NCI-H446 (cell line): ENCODE data around the gene NFASC.

Experiments used
- DNase-seq, 2 experiments: peaks; one replicate each; lab custom pipeline; 2025; lab: John Stamatoyannopoulos, UW

Gene NFASC

DNA sequence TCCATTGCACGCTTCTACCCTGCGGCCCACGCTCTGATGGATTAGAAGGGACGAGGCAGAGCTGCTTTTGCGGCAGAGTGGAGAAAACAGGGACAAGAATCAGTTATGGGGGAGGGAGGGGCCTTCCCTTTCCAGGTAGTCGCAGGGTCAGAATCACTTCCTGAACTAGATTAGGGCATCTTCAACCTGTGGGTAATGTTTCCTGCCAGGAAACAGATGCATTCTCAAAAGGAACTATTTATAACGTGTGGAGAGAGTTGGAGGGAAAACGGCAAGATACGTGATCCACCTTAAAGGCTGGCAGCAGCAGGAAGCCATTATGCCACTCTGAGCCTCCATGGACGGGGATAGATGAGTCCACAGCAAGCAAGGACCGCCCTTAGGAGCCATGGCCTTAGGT is 112.5 kb downstream of the NFASC start:
- DNase-seq, result no peak

DNA sequence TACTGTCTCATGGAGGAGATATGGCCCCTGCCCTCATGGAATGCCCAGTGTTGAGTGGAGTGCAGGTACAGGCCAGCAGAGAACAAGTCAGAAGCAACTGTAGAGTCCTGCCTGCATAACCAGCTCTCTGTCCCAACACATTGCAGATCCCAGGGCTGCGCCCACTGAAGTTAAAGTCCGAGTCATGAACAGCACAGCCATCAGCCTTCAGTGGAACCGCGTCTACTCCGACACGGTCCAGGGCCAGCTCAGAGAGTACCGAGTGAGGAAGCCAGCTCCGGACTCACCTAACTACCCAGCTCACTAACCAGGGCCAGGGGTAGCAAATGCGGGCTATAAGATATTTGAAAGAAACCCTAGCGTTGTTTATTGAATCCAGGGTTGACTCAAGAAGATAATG is 113.2 kb downstream of the NFASC start:
- DNase-seq, result no peak

DNA sequence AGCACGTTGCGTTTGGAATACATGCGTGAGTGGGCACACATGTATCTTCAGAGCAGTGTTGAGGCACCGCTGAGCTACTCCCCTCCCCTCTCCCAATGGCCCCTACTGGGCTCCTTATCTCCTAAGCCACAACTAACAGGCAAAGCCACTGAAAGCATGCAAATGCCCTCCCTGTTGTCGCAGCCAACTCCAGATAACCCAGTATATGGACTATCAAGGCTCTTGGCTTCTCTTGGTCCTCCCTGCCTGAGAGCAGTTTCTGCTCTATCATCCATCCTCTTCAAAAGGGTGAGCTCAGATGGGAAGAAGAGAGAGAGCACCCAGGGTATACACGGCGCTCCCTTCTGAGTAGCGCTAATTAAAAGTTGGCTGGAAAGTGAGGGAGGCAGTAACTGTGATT is 113.8 kb downstream of the NFASC start:
- no peak for DNase-seq

DNA sequence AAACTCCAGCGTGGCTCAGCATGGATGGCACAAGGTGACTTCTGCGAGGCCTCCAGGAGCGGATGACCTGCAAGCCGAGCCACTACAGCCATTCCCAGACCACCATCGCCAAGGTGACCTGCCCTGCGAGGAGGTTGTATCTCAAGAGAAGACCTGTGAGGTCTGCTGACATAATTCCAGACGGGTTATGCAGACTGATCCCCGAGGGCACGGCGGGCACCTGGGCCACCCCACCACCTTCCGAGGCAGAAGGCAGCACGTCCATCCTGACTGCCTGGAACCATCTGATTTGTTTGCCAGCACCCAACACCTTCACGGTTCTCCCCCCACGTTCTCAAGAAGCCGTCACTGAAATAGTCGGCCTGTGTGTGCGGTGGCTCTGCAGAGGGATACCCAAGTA is 115.5 kb downstream of the NFASC start:
- no peak for DNase-seq

DNA sequence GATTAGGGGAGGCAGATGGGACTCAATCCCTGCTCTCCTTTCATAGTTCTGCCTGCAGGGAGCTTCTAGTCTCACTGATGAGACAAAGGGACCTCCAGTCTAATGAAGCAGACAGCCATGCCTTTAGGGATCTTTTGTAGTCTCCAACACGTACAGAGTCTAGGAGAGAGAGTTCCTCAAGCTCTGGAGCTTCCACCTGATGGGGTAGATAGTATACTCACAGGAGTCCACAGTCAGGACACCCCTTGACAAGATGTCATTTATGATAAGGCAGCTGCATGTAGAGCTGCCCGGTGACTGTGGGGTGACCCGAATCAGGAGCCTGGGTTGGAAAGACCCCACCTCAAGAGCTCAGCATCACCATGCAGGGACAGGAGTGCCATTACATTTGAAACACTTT is 117.0 kb downstream of the NFASC start:
- DNase-seq, result no peak

DNA sequence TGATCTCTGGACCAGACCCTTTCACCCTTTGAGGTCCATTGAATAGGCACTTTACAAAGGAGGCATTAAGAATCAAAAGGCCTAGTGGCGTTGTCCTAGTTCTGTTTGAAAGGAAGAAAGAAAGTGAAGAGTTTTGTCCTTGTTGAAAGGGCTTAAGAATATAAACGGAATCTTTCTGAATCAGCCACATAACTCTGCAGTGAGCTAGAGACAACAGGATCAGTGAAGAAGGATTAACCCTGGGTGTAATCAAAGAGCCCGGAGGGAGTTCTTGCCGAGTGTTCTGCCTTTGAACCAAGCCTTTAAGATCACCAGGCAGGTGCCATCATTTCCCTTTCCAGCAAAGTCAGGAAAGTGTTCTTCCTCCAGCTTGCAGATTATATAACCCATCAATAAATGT is 117.5 kb downstream of the NFASC start:
- no peak for DNase-seq

DNA sequence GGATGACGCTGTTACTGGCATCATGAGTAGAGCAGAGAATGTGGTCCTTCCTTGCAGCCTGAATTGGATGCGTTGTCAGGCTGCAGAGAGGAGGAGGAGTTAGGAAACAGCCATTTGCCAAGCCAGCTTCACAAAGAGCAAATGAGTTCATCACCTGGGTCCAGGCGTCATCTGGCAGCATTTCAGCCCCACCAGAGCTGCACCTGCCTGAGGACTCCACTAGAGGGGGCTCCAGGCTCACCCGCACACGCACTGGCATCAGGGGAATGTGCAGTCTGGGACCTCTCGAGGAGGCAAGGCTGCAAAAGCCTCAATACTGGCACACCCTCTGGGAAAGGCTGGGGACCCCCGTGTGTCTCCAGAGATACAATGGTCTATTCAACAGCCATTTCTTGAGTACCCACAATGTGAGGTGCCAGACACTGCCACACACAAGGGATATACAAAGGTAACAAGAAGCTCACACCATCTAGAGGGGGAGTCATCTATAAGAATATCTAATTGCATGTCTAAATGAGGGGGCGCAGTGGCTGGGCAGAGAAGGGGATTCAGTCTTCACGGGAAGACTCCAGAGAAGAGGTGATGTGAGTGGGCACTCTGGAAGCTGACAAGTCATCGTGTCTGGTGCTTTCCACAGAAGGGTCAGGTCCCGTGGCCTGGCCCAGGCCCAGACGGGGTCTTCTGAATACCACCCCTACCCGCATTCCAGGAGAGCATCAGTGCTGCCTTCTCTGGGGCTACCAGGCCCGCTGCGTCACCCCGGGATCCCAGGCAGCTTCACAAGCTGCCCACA is 118.8 kb downstream of the NFASC start:
- peak; percentile 76 to 91 for DNase-seq

DNA sequence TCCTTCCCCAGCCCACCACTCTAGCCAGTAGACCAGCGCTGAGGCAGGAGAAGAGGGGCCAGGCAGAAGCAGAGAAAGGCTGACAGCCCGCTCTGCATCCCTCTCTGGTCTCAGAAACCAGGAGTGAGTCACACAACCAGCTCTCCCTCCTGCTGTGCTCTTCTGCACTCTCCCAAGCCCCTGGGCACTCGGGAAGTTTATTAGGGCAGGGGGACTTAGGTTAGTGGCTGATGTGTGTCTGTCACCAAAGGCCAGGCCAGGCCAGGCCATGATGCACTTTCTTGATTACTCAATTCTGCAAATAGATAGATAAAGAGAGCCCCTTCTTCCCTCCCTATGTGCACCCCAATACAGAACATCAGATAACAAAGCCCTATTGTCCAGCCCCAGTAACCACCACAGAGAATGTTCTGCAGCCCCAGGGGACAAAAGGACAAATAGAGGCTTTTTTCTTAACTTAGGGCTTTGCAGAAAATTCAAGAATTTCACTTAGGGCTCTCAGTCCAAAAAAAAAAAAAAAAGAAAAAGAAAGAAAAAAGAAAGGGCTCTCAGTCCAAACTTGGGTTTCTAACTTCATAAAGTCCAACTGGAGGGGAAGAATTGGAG is 119.5 kb downstream of the NFASC start:
- no peak for DNase-seq

DNA sequence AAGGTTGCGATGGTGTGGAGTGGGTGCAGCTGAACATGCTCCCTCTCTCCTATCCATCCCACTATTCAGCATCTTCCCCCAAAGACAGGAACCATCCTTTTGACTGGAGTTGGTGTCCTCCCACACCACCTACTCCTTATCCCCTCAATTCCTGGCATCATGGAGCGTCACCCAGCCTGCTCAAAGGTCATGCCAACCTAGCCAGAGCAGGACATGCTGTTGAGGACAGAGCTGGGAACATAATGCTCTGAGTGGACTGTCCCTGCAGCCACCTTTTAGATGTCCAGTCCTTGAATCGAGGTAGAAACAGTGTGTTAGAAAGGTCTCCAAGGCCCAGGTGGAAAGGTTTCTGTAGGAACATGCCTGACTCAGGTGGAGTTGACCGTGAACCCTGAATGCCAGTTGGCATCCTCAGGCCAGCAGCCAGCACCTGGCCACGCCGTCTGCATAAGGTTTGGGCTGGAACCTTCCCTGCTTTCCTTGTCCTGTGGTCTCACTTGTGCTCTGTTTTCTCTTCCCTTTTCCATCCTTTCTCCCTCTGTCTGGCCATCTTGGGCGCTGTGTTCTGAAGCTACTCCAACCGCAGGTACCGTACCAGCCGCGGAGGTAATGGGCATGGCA is 120.2 kb downstream of the NFASC start:
- DNase-seq, result no peak

DNA sequence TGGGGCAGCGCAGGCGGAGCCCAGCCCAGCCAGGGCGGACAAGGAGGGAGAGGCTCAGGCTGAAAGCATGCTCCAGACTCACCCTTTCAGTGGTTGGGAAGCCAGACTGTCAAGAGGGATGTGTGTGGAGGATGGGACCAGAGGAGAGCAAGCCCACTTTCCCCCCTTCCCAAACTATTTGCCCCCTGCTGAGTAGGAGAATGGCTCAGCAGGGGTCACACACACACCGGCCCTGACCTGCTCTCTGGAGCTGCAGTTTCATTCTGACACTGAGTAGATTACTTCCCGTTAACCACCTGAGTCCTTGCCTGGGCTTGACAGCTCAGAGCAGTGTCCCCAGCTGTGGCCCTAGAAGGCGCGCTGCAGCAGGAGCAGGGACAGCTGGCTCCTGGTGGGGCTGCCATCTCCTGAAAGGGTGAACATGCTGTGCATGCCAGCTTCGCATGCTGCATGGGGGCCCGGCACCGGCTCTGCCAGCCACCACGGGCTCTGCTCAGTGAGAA is 120.7 kb downstream of the NFASC start:
- no peak for DNase-seq

DNA sequence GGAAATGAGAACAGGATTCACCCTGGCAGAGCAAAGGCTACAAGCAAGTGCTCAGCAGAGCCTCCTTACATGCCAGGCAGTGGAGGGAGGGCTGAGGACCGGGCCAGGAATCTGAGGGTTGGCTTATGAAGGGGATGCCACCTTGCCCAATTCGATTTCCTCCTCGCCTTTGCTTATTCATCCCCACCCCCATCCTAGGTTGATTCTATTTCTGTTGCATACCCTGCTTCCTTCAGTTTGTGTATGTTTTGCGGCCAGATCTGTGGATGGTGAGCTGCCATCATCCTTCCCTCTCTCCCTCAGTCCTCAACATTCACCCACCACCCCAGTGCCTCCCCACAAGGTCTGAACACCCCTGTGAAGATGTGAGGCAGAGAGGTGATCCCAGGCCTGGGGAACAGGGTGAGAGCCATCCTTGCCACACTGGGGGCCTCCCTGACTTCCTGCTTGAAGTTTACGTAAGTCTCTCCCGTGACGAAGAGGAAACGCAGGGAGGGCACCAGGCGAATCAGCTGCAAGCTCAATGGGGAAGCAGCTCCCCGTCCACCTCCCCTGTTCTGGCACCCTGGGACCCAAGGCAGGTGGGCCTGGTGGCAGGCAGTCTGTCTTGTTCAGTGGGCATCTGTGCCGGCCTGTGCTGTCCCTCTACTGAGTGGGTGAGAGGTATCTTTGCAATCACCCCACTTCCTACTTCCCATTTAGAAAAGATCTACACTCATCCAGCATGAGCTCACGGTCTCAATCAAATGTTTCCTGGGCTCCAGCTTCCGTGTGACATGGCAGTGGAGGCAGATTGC is 121.7 kb downstream of the NFASC start:
- no peak for DNase-seq

DNA sequence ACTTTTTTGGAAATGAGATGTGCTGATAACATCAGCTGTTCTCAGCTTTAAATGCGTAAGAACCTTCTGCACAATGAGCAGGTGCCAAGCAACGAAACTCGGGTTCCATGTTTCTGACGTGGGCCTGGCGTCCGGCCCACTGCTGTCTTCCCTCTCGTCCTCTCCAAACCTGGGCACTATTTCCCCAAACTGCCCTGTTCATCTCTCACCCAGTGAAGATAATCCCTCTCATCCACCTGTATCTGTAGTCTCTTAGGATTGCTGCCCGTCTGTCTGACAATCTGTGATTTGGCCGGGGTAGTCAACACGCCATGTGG is 122.3 kb downstream of the NFASC start:
- no peak for DNase-seq

DNA sequence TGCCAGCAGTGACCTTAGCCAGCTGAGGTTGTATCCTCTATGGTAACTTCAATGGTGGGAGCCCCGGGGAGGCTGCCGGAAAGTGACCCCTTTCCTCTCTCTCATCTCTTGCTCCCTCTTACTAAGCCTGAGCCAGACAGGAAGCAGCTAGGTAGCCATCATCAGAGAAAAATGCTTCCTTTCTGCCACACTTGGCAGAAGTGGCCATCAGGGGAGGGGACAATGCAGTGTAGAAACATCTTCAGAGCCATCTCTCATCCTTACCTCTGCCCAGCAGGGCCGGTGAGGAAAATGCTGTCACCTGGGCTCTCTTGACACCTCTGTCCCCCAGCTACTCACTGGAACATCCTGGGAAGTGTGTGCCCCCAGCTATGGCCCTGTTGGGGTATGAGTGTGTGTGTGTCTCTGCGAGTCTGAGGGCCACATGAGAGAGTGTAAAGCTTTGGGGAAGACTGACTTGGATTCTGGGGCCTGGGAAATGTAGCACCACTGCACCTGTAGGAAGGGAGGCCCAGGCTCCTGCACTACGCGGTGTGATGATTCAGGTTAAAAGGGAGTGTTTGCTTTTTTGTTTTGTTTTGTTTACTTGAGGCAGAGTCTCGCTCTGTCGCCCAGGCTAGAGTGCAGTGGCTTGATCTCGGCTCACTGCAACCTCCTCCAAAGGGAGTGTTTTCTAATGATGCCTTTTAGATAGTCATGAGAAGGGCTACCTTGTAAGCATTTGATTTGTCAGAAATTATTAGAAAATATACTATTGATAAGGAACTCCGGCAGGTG is 123.6 kb downstream of the NFASC start:
- DNase-seq, result no peak

DNA sequence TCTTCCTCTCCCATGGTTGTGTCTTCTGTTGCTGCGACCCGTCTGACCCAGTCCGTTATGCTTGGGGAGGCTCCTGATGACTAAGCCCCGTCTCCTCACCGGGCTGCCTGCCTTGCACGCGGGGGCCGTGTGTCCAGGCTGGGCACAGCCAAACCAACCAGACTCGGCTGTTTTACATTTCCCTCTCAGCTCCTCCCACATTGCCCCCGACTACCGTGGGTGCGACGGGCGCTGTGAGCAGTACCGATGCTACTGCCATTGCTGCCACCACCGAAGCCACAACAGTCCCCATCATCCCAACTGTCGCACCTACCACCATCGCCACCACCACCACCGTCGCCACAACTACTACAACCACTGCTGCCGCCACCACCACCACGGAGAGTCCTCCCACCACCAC is 126.3 kb downstream of the NFASC start:
- DNase-seq, result no peak

DNA sequence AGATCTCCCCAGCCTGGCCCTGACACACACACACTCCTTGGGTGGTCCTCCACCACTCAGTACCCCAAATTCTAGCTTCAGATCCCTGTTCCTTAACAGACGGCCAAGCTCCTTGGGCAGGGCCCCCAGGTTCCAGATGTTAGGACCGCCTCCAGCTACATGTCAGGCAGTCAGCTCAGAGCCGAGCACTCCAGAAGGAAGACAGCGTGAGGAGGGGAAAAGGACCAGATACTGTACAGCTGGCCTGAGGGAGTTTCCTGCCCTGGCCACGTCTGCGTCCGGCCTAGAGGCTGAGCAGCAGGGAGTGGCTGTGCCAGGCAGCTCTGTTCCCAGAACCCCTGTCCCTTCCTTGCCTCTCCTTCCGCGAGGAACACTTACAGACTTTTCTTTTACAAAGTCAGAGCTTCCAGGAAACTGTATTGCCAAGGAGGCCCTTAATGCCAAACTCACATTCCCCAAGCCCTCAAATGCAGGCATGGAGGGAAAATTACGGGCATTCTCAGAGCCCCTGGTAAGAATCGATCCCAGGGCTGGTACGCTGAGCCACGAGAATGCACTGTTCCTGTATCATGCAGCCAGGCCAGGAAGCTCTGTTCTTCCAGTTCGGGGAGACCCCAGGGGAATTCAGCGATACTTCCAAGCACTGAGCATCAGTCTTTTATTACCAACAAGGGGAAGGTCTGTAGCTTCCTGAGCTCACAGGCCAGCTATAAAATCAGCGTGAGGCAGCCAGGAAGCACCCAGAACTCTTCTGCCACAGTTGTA is 127.1 kb downstream of the NFASC start:
- no peak for DNase-seq

DNA sequence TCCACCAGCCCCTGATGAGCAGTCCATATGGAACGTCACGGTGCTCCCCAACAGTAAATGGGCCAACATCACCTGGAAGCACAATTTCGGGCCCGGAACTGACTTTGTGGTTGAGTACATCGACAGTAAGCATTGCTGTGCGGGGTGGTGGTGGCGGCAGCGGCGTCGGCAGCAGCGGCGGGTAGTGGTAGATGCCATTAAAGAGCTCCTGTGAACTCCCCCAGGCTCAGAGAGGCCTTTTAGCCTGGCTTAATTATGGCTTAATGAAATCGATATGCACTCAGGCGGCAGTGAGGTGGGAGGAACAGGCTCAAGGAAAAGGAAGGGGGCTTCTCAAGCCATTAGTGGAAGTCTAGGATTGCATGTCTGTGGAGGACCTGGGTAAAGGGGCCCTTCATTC is 130.5 kb downstream of the NFASC start:
- no peak for DNase-seq

DNA sequence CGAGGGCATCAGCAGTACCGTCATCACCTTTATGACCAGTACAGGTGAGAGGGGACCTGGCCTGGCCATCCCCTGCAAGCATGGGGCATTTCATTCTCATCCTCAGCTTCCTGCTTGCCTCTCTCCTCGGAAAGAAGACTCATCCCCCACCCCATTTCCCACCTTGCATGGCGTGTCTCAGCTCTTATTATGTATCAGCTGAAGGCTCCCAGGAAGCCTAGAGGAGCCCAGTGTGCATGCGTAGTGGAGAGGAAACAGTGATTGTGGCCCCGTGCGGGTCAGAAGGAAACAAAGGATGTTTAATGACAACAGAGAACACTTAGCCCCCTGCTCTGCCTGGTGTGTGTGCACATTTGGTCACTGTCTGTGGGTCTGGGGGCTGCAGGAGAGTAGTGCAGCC is 132.0 kb downstream of the NFASC start:
- DNase-seq, result no peak

DNA sequence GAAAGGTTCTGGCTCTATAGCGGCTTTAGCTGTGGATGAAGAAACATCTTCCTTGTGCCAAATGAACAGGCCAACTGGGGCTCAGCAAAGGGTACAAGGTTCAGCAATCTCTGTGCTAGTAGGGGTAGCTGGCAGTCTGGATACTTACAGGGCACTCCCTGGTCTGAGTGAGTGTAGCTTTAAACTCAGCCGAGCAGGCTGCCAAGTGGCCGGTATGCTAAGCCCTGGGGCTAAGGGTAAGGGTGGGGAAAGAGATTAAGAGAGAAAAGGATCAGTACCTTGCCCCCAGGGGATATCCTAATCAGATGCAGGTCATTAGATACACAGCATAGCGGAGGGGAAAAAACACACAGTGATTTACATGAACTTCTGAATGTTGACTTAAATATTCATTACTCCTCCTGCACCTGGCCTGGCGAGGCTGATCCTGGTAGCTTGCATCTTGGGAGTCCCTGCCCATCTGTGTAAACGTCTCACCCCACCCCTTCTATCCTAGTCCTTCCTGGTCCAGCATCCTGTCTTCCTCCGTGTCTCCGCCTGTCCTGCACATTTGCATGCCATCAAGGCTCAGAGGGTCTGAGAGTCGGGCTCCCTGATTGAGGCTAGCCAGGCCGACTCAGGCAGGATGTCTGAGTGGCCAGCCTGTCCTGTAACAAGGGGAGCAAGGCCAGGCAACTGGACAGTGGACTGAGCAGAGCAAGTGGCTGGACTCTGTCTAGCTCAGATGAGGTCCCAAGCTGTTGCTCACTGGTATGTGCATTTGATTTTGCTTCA is 132.9 kb downstream of the NFASC start:
- no peak for DNase-seq

DNA sequence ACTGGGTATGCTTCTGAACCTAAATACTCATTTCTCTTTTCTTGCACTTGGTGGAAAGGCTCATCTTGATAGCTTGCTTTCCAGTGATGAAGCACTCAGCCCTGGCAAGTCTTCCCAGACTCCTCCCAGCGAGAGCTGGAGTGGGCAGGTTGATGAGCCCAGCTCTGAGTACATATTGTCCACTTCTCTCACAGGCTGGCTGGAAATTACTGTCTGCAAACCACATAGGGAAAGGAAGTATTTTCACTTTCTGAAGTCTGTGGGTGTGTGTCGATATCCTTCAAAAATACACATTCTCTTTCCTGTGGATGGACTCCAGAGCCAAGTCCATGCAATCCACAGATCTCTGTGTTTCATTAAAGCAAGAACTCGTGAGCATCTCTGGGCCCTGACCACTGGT is 133.7 kb downstream of the NFASC start:
- DNase-seq, result no peak

DNA sequence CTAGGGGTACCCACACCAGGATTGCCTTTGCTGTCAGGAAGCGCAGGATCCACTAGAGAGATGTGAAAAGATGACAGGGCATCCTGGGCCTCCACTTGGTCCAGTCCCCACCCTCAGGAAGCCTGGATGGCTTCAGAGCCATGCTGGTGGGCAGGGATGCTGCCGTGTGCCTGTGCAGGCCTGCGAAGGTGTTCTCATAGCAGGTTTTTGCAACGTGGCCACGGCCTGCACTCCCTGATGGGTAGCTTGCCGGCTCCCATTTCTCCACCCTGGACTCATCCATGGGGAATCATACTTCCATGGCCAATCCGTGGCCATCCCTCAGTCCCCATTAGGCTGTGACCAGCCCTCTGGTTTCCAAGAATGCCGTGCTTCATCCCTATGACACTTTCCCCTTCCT is 138.2 kb downstream of the NFASC start:
- DNase-seq, result no peak
